WTC11 (cell line): ENCODE data around the gene SLC7A14. TPM values are rescaled to one million over a fixed set of nuclear protein-coding genes. Genes with fewer than 3 reads are reported as not detected.

Source experiments
- ATAC-seq: fragments of 200-7000 bp; cut with Tn5 transposase; 2 replicates; pipeline ENCODE4 v1.10.0; 2021; ENCODE audit warnings: mild to moderate bottlenecking, moderate library complexity
- CTCF ChIA-PET: fragments of 300-600 bp; sonication (Branson Sonifier 250); formaldehyde crosslinking; loops from one replicate; lab custom pipeline; 2021; ENCODE audit warnings: antibody characterized with exemption; lab: Charles Lee
- POLR2A ChIA-PET: fragments of 350-600 bp; sonication (Branson Sonifier 250); formaldehyde crosslinking; loops from one replicate; lab custom pipeline; 2021; ENCODE audit warnings: antibody characterized with exemption; lab: Charles Lee
- DNase-seq: peaks from one replicate; pipeline ENCODE4 v3.0.0; 2021; ENCODE audit warnings: low spot score
- H3K27ac Mint-ChIP-seq: 2 replicates; pipeline ENCODE4 v1.8.0; 2021; ENCODE audit warnings: mixed read lengths
- H3K27me3 Mint-ChIP-seq: 2 replicates; pipeline ENCODE4 v1.8.0; 2021; ENCODE audit warnings: low read depth, mild to moderate bottlenecking, moderate library complexity, mixed read lengths
- H3K36me3 Mint-ChIP-seq: 2 replicates; pipeline ENCODE4 v1.8.0; 2021; ENCODE audit warnings: mixed read lengths
- H3K4me1 Mint-ChIP-seq: 2 replicates; pipeline ENCODE4 v1.8.0; 2022; ENCODE audit warnings: mixed read lengths
- H3K4me3 Mint-ChIP-seq: 2 replicates; pipeline ENCODE4 v1.8.0; 2021; ENCODE audit warnings: mild to moderate bottlenecking, moderate library complexity, mixed read lengths
- H3K9me3 Mint-ChIP-seq: 2 replicates; pipeline ENCODE4 v1.8.0; 2021; ENCODE audit warnings: mixed read lengths
- ATF3 ChIP-seq: sonication (generic); formaldehyde crosslinking; conservative IDR thresholded peaks from 2 replicates; pipeline ENCODE4 v1.8.1; 2022; ENCODE audit warnings: mild to moderate bottlenecking, missing genetic modification reagents
- ATF6 ChIP-seq: sonication (generic); formaldehyde crosslinking; IDR thresholded peaks from 2 replicates; pipeline ENCODE4 v1.8.1; 2023; ENCODE audit warnings: mild to moderate bottlenecking, missing genetic modification reagents
- ELF4 ChIP-seq: sonication (generic); formaldehyde crosslinking; IDR thresholded peaks from 2 replicates; pipeline ENCODE4 v1.8.1; 2022; ENCODE audit warnings: low read depth, mild to moderate bottlenecking, moderate library complexity, missing genetic modification reagents
- FOXK1 ChIP-seq: sonication (generic); formaldehyde crosslinking; IDR thresholded peaks from 2 replicates; pipeline ENCODE4 v1.8.0; 2022; ENCODE audit warnings: mild to moderate bottlenecking, moderate library complexity, missing genetic modification reagents
- FOXP4 ChIP-seq: sonication (generic); formaldehyde crosslinking; IDR thresholded peaks from 2 replicates; pipeline ENCODE4 v1.8.0; 2022; ENCODE audit warnings: mild to moderate bottlenecking, missing genetic modification reagents
- GABPB1 ChIP-seq: sonication (generic); formaldehyde crosslinking; IDR thresholded peaks from 2 replicates; pipeline ENCODE4 v1.8.1; 2023; ENCODE audit warnings: mild to moderate bottlenecking, missing genetic modification reagents
- NFYB ChIP-seq: sonication (generic); formaldehyde crosslinking; conservative IDR thresholded peaks from 2 replicates; pipeline ENCODE4 v1.8.0; 2022; ENCODE audit warnings: low read depth, missing genetic modification reagents
- PRDM15 ChIP-seq: sonication (generic); formaldehyde crosslinking; IDR thresholded peaks from 2 replicates; pipeline ENCODE4 v1.8.0; 2022; ENCODE audit warnings: missing genetic modification reagents
- SP1 ChIP-seq: sonication (generic); formaldehyde crosslinking; conservative IDR thresholded peaks from 2 replicates; pipeline ENCODE4 v1.8.1; 2022; ENCODE audit warnings: missing genetic modification reagents
- STAT6 ChIP-seq: sonication (generic); formaldehyde crosslinking; conservative IDR thresholded peaks from 2 replicates; pipeline ENCODE4 v1.8.1; 2023; ENCODE audit warnings: mild to moderate bottlenecking, low read depth, missing genetic modification reagents, moderate library complexity
- ZNF317 ChIP-seq: sonication (generic); formaldehyde crosslinking; IDR thresholded peaks from 2 replicates; pipeline ENCODE4 v1.8.1; 2023; ENCODE audit warnings: low read depth, mild to moderate bottlenecking, moderate library complexity, missing genetic modification reagents, borderline replicate concordance
- ZNF416 ChIP-seq: fragments of 250-450 bp; sonication (Bioruptor Pico); IDR thresholded peaks from 2 replicates; pipeline ENCODE4 v1.9.0; 2021; ENCODE audit warnings: mild to moderate bottlenecking, inconsistent platforms
- ZNF423 ChIP-seq: fragments of 250-450 bp; sonication (Bioruptor Pico); IDR thresholded peaks from 2 replicates; pipeline ENCODE4 v2.1.2; 2022; ENCODE audit warnings: mild to moderate bottlenecking, moderate library complexity
- total RNA-seq: library from RNA; stranded (reverse); gene quantifications from 3 replicates; pipeline ENCODE4 v1.2.3, GENCODE V29; 2021

Gene SLC7A14
- total RNA-seq, 1 experiment from 2014 or later, result 0.68 TPM

- peak; percentile 26; the same call in 1 of the 2 replicates for TF ChIP-seq GABPB1
- no peak for TF ChIP-seq SP1
- peak; percentile 25; the same call in 1 of the 2 replicates for TF ChIP-seq ZNF423 (CRISPR knock-in tag)
- TF ChIP-seq FOXK1 (CRISPR knock-in tag), result peak; percentile 40; the same call in 1 of the 2 replicates
- no peak for TF ChIP-seq ELF4 (CRISPR knock-in tag)
- TF ChIP-seq ZNF317 (CRISPR knock-in tag), result 0 out of 2 replicates have a peak, but pooled peaks have one; percentile 14
- TF ChIP-seq FOXP4 (CRISPR knock-in tag), result no peak
- TF ChIP-seq, all 79 proteins: peak for 4
These were observed 160.2 kb downstream of the SLC7A14 start for GRCh38 chr3:170425491-170426239.

GRCh38 chr3:170424879-170425278 is 161.0 kb downstream of the SLC7A14 start:
- H3K4me1 Mint-ChIP-seq, result peaks cover 33% of the 10 kb centered on the region
- no peak for DNase-seq
- peaks cover 9% of the 10 kb centered on the region for H3K36me3 Mint-ChIP-seq
- no peak overlapping the region for H3K27ac Mint-ChIP-seq
- peaks cover 16% of the 10 kb centered on the region for H3K27me3 Mint-ChIP-seq
- CTCF ChIA-PET, result interaction anchor here (2.3 kb wide), 1 partner anchor 11 kb away, joined by 17 read pairs; no protein-coding TSS in a partner anchor
- POLR2A ChIA-PET, result no interaction called here
- H3K9me3 Mint-ChIP-seq, result no peaks in the 10 kb centered on the region
- ATAC-seq, result no peak
- H3K4me3 Mint-ChIP-seq, result no peak overlapping the region
- TF ChIP-seq STAT6 (CRISPR knock-in tag), result no peak
- no peak for TF ChIP-seq PRDM15 (CRISPR knock-in tag)
- TF ChIP-seq NFYB (CRISPR knock-in tag), result no peak
- no peak for TF ChIP-seq SP1
- no peak for TF ChIP-seq ATF6 (CRISPR knock-in tag)
- no peak for TF ChIP-seq ATF3 (CRISPR knock-in tag)
- no peak for TF ChIP-seq ZNF416 (CRISPR knock-in tag)
- TF ChIP-seq, all 79 proteins: peak for 0

More at GRCh38 chr3:170425491-170426239, 160.2 kb downstream of the SLC7A14 start:
- DNase-seq (peak; percentile 37), ATAC-seq (peak; percentile 95)
- ChIA-PET POLR2A (no interaction called here), CTCF (interaction anchor here (0.7 to 2.3 kb wide), 3 partner anchors 12 to 159 kb away, joined by 5 to 17 read pairs (median 5); no protein-coding TSS in a partner anchor)
- H3K4me3 Mint-ChIP-seq, result peak overlapping the region; percentile 26; the same call in 1 of the 2 replicates
- peaks cover 8% of the 10 kb centered on the region for H3K27me3 Mint-ChIP-seq
- H3K9me3 Mint-ChIP-seq, result no peaks in the 10 kb centered on the region
- H3K36me3 Mint-ChIP-seq, result peaks cover 9% of the 10 kb centered on the region
- H3K4me1 Mint-ChIP-seq, result peaks cover 27% of the 10 kb centered on the region
- peak overlapping the region; percentile 81 for H3K27ac Mint-ChIP-seq
